Measurements from ENCODE around the gene OR7D2. TPM values are rescaled to one million over a fixed set of nuclear protein-coding genes. Genes with fewer than 3 reads are reported as not detected.

OR7D2 gene
- total RNA-seq, 1 donor from 2014 or later: not detected

DNA sequence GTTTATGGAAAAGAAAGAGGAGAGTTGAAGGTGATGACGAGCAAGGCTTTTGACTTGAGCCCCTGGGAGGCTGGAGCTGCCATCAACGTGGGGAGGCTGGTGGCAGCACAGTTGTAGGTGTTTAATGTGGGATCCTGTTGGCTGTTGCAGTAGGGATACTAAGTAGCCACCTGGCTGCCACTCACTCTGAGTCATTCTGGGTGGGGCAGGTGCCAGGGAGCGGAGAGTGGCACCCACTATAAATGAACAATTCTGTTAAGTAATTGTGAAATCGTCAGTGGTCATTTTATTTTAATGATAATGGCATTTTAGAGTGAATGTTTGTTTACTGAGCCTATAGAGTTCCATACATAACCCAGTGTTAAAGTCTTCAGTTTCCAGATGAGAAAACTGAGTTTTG lies 28.8 kb upstream of the OR7D2 start:
- H3K4me3 ChIP-seq (ENCODE audit: insufficient read depth, low read depth, low read length): no peak overlapping the region
- peaks cover 96% of the 10 kb centered on the region for H3K79me2 ChIP-seq (ENCODE audit: insufficient read depth, low read length)
- no peak overlapping the region for H3K4me2 ChIP-seq (ENCODE audit: low read length)
- peak overlapping the region; percentile 38 for H3K27ac Mint-ChIP-seq (ENCODE audit: unreplicated experiment)
- H2AFZ ChIP-seq (ENCODE audit: low read depth, low read length): no peak overlapping the region
- peaks cover 61% of the 10 kb centered on the region for H3K9me3 Mint-ChIP-seq (ENCODE audit: unreplicated experiment)
- no peak overlapping the region for H3K27ac ChIP-seq (ENCODE audit: low read depth, low read length)
- H3K4me1 Mint-ChIP-seq (ENCODE audit: low read depth, unreplicated experiment): no peaks in the 10 kb centered on the region
- no peaks in the 10 kb centered on the region for H3K27me3 Mint-ChIP-seq (ENCODE audit: low read depth, unreplicated experiment)
- H3K4me3 Mint-ChIP-seq (ENCODE audit: unreplicated experiment): no peak overlapping the region
- peaks cover 72% of the 10 kb centered on the region for H4K20me1 ChIP-seq (ENCODE audit: insufficient read depth, low read length)
- FAIRE-seq: no peak
- H3K4me1 ChIP-seq (ENCODE audit: insufficient read depth, low read length): no peaks in the 10 kb centered on the region
- TF ChIP-seq, protein P1, sequence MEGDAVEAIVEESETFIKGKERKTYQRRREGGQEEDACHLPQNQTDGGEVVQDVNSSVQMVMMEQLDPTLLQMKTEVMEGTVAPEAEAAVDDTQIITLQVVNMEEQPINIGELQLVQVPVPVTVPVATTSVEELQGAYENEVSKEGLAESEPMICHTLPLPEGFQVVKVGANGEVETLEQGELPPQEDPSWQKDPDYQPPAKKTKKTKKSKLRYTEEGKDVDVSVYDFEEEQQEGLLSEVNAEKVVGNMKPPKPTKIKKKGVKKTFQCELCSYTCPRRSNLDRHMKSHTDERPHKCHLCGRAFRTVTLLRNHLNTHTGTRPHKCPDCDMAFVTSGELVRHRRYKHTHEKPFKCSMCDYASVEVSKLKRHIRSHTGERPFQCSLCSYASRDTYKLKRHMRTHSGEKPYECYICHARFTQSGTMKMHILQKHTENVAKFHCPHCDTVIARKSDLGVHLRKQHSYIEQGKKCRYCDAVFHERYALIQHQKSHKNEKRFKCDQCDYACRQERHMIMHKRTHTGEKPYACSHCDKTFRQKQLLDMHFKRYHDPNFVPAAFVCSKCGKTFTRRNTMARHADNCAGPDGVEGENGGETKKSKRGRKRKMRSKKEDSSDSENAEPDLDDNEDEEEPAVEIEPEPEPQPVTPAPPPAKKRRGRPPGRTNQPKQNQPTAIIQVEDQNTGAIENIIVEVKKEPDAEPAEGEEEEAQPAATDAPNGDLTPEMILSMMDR (IDR thresholded peaks at IDR 0.05; ENCODE audit: insufficient read depth, low read depth, low read length): no peak
- TF ChIP-seq EZH2 (IDR thresholded peaks at IDR 0.05; ENCODE audit: insufficient read depth, low read length): no peak
- no peaks in the 10 kb centered on the region for H3K27me3 ChIP-seq (ENCODE audit: insufficient read depth, low read length)
- H3K36me3 ChIP-seq (ENCODE audit: insufficient read depth, low read length): peaks cover 5% of the 10 kb centered on the region
- DNase-seq (ENCODE audit: low read depth): no peak
- H3K36me3 Mint-ChIP-seq (ENCODE audit: low read depth, unreplicated experiment): peaks cover 59% of the 10 kb centered on the region
- no peak overlapping the region for H3K9ac ChIP-seq (ENCODE audit: low read length)
- H3K9me3 ChIP-seq (ENCODE audit: insufficient read depth, low read depth, low read length): peaks cover 13% of the 10 kb centered on the region

GRCh38 chr19:9150650-9151049 lies 28.1 kb upstream of the OR7D2 start:
- H3K9me3 ChIP-seq (ENCODE audit: insufficient read depth, low read depth, low read length): peaks cover 14% of the 10 kb centered on the region
- peaks cover 68% of the 10 kb centered on the region for H4K20me1 ChIP-seq (ENCODE audit: insufficient read depth, low read length)
- H3K4me3 ChIP-seq (ENCODE audit: insufficient read depth, low read depth, low read length): no peak overlapping the region
- H3K27ac ChIP-seq (ENCODE audit: low read depth, low read length): no peak overlapping the region
- peaks cover 96% of the 10 kb centered on the region for H3K79me2 ChIP-seq (ENCODE audit: insufficient read depth, low read length)
- DNase-seq (ENCODE audit: low read depth): no peak
- TF ChIP-seq, protein P1 (IDR thresholded peaks at IDR 0.05; ENCODE audit: insufficient read depth, low read depth, low read length): no peak
- H3K36me3 ChIP-seq (ENCODE audit: insufficient read depth, low read length): peaks cover 5% of the 10 kb centered on the region
- H3K27ac Mint-ChIP-seq (ENCODE audit: unreplicated experiment): no peak overlapping the region
- H3K36me3 Mint-ChIP-seq (ENCODE audit: low read depth, unreplicated experiment): peaks cover 64% of the 10 kb centered on the region
- FAIRE-seq: no peak
- H3K27me3 ChIP-seq (ENCODE audit: insufficient read depth, low read length): no peaks in the 10 kb centered on the region
- no peaks in the 10 kb centered on the region for H3K27me3 Mint-ChIP-seq (ENCODE audit: low read depth, unreplicated experiment)
- no peaks in the 10 kb centered on the region for H3K4me1 ChIP-seq (ENCODE audit: insufficient read depth, low read length)
- no peak overlapping the region for H3K4me3 Mint-ChIP-seq (ENCODE audit: unreplicated experiment)
- no peak overlapping the region for H2AFZ ChIP-seq (ENCODE audit: low read depth, low read length)
- no peak overlapping the region for H3K9ac ChIP-seq (ENCODE audit: low read length)
- no peak overlapping the region for H3K4me2 ChIP-seq (ENCODE audit: low read length)
- peaks cover 56% of the 10 kb centered on the region for H3K9me3 Mint-ChIP-seq (ENCODE audit: unreplicated experiment)
- H3K4me1 Mint-ChIP-seq (ENCODE audit: low read depth, unreplicated experiment): no peaks in the 10 kb centered on the region

GRCh38 chr19:9151367-9151766 lies 27.4 kb upstream of the OR7D2 start:
- no peak overlapping the region for H2AFZ ChIP-seq (ENCODE audit: low read depth, low read length)
- peaks cover 56% of the 10 kb centered on the region for H3K9me3 Mint-ChIP-seq (ENCODE audit: unreplicated experiment)
- no peak overlapping the region for H3K4me2 ChIP-seq (ENCODE audit: low read length)
- peaks cover 8% of the 10 kb centered on the region for H3K36me3 ChIP-seq (ENCODE audit: insufficient read depth, low read length)
- H3K36me3 Mint-ChIP-seq (ENCODE audit: low read depth, unreplicated experiment): peaks cover 66% of the 10 kb centered on the region
- peaks cover 96% of the 10 kb centered on the region for H3K79me2 ChIP-seq (ENCODE audit: insufficient read depth, low read length)
- no peak overlapping the region for H3K4me3 ChIP-seq (ENCODE audit: insufficient read depth, low read depth, low read length)
- H3K4me1 ChIP-seq (ENCODE audit: insufficient read depth, low read length): no peaks in the 10 kb centered on the region
- TF ChIP-seq EZH2 (IDR thresholded peaks at IDR 0.05; ENCODE audit: insufficient read depth, low read length): no peak
- TF ChIP-seq, protein P1 (IDR thresholded peaks at IDR 0.05; ENCODE audit: insufficient read depth, low read depth, low read length): no peak
- no peaks in the 10 kb centered on the region for H3K27me3 ChIP-seq (ENCODE audit: insufficient read depth, low read length)
- H4K20me1 ChIP-seq (ENCODE audit: insufficient read depth, low read length): peaks cover 70% of the 10 kb centered on the region
- no peaks in the 10 kb centered on the region for H3K27me3 Mint-ChIP-seq (ENCODE audit: low read depth, unreplicated experiment)
- H3K27ac ChIP-seq (ENCODE audit: low read depth, low read length): no peak overlapping the region
- H3K27ac Mint-ChIP-seq (ENCODE audit: unreplicated experiment): no peak overlapping the region
- peaks cover 20% of the 10 kb centered on the region for H3K9me3 ChIP-seq (ENCODE audit: insufficient read depth, low read depth, low read length)
- H3K9ac ChIP-seq (ENCODE audit: low read length): no peak overlapping the region
- FAIRE-seq: no peak
- no peak overlapping the region for H3K4me3 Mint-ChIP-seq (ENCODE audit: unreplicated experiment)
- DNase-seq (ENCODE audit: low read depth): no peak
- no peaks in the 10 kb centered on the region for H3K4me1 Mint-ChIP-seq (ENCODE audit: low read depth, unreplicated experiment)
